Coronary artery (tissue), 2 donors: Measurements from ENCODE around the gene POMP.
"Not testable (repeated sequence)": the region's sequence is repeated elsewhere in the genome, so short reads cannot be mapped to it uniquely, and the experiment has no call there.

Experiments
- DNase-seq: peaks from one replicate; pipeline ENCODE4 v3.0.0-alpha.2; 2017; ENCODE audit warnings: low spot score
- H3K27ac ChIP-seq, 2 donors: fragments of 200-600 bp; sonication (generic); one replicate each; pipeline ENCODE4 v1.5.1; 2016 to 2019
- H3K4me3 ChIP-seq: fragments of 200-600 bp; sonication (generic); 2 replicates; pipeline ENCODE4 v1.5.1; 2016; ENCODE audit warnings: mild to moderate bottlenecking, moderate library complexity
- CTCF ChIP-seq: fragments of 200-600 bp; sonication (generic); IDR thresholded peaks from one replicate; pipeline ENCODE4 v1.5.1; 2019; ENCODE audit warnings: antibody characterized with exemption

Gene POMP

GRCh38 chr13:28679628-28680027, 20.7 kb downstream of the POMP start:
- DNase-seq = no peak
- no peak overlapping the region for H3K4me3 ChIP-seq
- TF ChIP-seq CTCF = no peak
- no peak overlapping the region for H3K27ac ChIP-seq

GRCh38 chr13:28680541-28680940, 21.6 kb downstream of the POMP start:
- no peak overlapping the region for H3K4me3 ChIP-seq

GRCh38 chr13:28683169-28683568, 24.2 kb downstream of the POMP start:
- DNase-seq, H3K27ac ChIP-seq, H3K4me3 ChIP-seq: not testable (repeated sequence)

More at GRCh38 chr13:28680541-28680940, 21.6 kb downstream of the POMP start:
- no peak for TF ChIP-seq CTCF
- no peak for DNase-seq
- H3K27ac ChIP-seq = no peak overlapping the region

GRCh38 chr13:28684257-28684656, 25.3 kb downstream of the POMP start:
- no peak overlapping the region for H3K27ac ChIP-seq
- TF ChIP-seq CTCF = no peak

GRCh38 chr13:28685114-28685513, 26.2 kb downstream of the POMP start:
- no peak overlapping the region for H3K4me3 ChIP-seq
- no peak for TF ChIP-seq CTCF
- H3K27ac ChIP-seq = no peak overlapping the region
- no peak for DNase-seq

More at GRCh38 chr13:28684257-28684656, 25.3 kb downstream of the POMP start:
- no peak overlapping the region for H3K4me3 ChIP-seq
- DNase-seq = no peak

- DNase-seq = no peak
- Histone ChIP-seq H3K27ac (no peak overlapping the region), H3K4me3 (no peak overlapping the region)
- TF ChIP-seq CTCF = no peak
These were observed 27.0 kb downstream of the POMP start for GRCh38 chr13:28685892-28686291.

GRCh38 chr13:28693605-28694491, 34.9 kb downstream of the POMP start:
- not testable (repeated sequence) for H3K4me3 ChIP-seq, DNase-seq, H3K27ac ChIP-seq

- no peak for TF ChIP-seq CTCF
These were observed 38.5 kb downstream of the POMP start for GRCh38 chr13:28697441-28697840.

More at GRCh38 chr13:28697441-28697840, 38.5 kb downstream of the POMP start:
- no peak for DNase-seq
- Histone ChIP-seq H3K27ac (no peak overlapping the region), H3K4me3 (no peak overlapping the region)
